HG03097 (cell line): ENCODE results near the gene NUB1.

Source experiments
- ATAC-seq: cut with Tn5 transposase; IDR thresholded peaks from one replicate; pipeline ENCODE4 v1.9.1; 2021; ENCODE audit not compliant: unreplicated experiment, low FRiP score

The NUB1 gene

DNA sequence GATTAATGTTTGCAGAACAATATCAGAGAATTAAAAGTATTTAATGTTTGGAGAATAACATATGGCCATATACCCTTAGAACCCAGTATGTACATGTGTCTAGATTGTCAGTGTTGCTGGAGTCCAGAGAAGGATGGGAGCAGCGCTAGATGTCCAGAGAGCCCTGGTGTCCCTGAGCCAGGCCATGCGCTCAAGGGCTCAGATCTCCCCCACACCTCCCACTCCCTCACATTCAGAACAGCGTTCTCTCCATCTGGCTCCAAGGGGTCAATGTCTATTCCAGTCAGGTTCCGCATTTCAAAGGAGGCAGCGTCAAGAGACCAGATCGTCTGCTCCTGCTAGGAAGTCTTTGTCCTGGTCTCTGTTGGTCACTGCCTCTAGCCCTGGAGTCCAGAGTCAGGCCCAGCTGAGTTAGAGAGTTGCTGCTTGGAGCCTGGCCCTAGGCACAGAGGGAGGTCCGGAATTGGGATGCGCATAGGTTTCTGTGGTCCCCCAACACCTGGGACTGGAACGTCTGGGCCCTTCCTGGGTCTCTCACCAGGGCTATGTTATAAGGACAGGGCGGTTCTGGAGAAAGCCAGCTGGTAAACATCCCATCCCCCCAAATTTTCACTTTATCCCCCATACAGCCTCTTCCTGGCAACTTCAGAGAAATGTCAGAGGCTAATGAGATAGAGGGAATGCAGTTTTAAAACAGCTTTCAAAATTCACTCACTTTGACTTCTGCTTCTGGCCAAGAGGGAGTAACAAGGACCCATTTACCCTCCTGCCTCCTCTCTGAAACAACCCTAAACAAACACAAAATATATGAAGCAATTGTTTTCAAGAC lies 74.7 kb downstream of the NUB1 start:
- ATAC-seq: no peak

GRCh38 chr7:151416941-151417315 lies 75.3 kb downstream of the NUB1 start:
- ATAC-seq: no peak

DNA sequence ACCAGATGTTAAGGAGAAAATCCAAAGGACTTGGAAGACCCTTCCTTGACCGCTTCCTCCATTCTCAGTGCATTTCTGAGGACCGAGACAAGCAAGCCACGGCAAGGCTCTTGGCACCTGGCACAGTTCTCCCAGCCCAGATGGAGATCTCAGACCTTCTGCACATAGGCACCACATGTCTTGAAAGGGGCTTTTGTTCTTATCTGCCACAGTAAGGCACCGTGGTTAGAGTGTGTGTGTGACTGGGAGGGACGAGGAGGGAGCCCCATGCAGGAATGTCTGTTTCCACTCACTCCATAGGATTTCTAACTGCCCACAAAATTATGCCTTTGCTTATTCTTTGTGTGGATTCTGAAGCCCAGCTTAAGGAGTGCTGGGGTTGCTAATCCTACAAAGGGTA lies 78.5 kb downstream of the NUB1 start:
- no peak for ATAC-seq

- ATAC-seq: no peak
Measured at GRCh38 chr7:151422212-151422611, 80.6 kb downstream of the NUB1 start.

- ATAC-seq: no peak
Measured at GRCh38 chr7:151423226-151423625, 81.6 kb downstream of the NUB1 start.

- ATAC-seq: no peak
Measured at GRCh38 chr7:151423936-151424335, 82.3 kb downstream of the NUB1 start.

DNA sequence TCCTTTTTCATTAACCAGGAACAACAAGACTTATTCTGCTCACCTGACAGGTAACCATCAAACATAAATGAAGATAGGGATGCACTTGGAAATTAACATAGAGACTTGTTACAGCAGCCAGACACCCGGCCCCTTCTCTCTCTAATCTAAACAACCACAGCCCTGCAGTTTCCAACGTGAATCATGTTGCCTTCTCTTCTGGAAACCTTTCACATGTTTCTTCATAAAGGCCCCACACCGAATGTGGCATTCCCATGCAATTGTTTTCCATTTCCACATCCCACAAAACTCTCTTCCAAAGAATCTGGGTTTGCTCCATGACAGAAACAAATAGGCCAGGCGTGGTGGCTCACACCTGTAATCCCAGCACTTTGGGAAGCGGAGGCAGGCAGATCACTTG lies 83.2 kb downstream of the NUB1 start:
- ATAC-seq: no peak

GRCh38 chr7:151425670-151426440 lies 84.2 kb downstream of the NUB1 start:
- no peak for ATAC-seq

DNA sequence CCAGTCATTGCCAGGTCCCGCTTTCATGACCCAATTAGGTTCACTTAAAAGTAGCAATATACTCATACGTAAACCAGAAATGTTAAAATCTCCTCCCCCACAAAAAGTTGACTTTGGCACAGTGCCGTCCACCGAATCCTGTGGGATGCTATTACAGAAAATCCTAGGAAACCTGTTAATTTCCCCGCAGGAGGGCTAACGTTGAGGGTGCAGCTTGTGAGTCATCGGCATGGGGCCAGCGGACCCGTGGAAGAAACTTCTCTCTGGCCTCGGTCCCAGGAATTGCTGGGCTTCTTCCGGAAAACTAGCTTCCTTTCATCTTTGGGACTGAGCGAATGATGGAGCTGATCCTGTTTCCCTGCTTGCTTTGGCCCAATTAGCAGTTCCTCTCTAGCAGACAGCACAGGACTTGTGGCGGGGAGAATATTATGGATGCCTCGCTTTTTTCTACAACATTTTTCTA lies 84.9 kb downstream of the NUB1 start:
- ATAC-seq: no peak

DNA sequence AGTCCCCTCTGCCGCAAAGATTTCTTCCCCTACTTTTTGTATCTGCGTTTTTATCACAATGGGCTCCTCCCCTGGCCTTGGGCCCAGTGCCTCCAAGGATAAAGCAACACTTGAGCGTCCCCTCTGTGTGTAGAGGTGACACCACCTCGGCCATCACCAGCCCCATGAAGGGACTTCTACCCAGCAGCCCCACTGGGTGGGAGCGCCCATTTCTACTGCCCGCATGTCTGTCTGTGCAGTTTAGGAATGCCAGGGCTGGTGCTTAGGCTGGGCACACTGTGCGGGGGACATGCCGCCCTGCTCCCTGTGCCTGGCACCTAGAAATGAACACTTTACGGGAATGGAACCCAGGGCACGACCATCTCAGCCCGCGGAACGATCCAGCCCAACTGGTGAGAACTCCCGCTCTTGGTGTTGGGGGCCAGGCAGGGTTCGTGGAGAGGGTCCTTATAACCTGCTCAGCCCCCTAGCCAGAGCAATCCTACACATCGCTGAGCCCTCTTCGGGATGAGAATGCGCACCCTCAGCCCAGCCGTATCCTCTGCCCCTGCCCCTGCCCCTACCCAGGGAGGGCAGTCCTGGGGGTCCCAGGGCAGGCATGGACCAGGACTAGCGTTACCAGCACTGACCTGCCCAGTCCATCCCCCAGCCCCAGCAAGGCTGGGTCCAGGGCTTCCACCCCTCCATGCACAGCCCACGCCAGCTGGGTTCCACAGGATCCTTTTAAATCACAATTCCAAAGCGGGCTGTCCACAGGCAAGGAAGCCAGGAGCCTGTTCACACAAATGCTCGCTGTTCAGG lies 85.5 kb downstream of the NUB1 start:
- ATAC-seq: no peak

DNA sequence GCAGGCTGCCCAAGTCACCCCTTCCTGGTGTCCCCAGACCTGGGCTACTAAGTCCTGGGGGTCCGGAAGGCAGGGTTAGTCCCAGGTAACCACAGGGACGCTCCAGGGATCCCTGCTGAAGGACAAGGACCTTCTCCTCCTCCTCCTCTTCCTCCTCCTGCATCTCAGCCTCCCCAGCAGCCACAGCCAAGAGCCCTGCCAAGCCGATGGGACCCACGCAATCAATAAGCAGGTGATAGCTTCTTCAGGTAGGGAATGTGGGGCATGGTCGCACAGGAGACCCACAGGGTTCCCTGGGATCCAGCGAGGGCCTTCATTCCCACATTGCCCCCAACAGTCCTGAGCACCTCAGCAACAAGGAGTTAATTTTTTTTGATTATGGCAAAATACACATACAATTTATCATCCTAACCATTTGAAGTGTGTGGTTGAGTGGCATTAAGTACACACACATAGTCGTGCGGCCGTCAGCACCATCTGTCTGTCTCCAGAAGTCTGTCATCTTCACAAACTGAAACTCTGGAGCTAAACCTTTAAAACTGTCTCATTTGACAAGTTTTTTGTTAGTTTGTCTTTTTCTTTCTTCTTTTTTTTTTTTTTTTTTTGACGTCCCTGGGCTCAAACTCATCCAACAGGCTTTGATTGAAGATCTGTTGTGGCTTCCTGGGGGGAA lies 86.2 kb downstream of the NUB1 start:
- ATAC-seq: no peak
